Activated T-helper 17 cell treated with anti-CD3 and anti-CD28 coated beads, Interleukin-2, amount 50 U/mL, for 72 hours (primary cell): ENCODE data around the gene GRID1. TPM values are rescaled to one million over a fixed set of nuclear protein-coding genes. Genes with fewer than 3 reads are reported as not detected.

Experiments
- ATAC-seq: fragments of 150-1000 bp; cut with Tn5 transposase; replicated peaks from 2 replicates; pipeline ENCODE4 v1.10.0; 2021; ENCODE audit warnings: mild to moderate bottlenecking, moderate library complexity
- H3K27ac Mint-ChIP-seq: one replicate; pipeline ENCODE4 v1.8.0; 2022; ENCODE audit warnings: mixed read lengths
- H3K27me3 Mint-ChIP-seq: one replicate; pipeline ENCODE4 v1.8.0; 2022; ENCODE audit warnings: mixed read lengths
- H3K36me3 Mint-ChIP-seq: one replicate; pipeline ENCODE4 v1.8.0; 2022; ENCODE audit warnings: low read depth, mild to moderate bottlenecking, mixed read lengths
- H3K4me1 Mint-ChIP-seq: one replicate; pipeline ENCODE4 v1.8.0; 2022; ENCODE audit warnings: mixed read lengths
- H3K4me3 Mint-ChIP-seq: one replicate; pipeline ENCODE4 v1.8.0; 2022; ENCODE audit warnings: mild to moderate bottlenecking, mixed read lengths
- H3K9me3 Mint-ChIP-seq: one replicate; pipeline ENCODE4 v1.8.0; 2022; ENCODE audit warnings: mixed read lengths
- total RNA-seq, 2 donors: library from RNA; stranded (reverse); gene quantifications; one replicate each; pipeline ENCODE4 v1.2.3, GENCODE V29; 2022

The GRID1 gene
- not detected for total RNA-seq

DNA sequence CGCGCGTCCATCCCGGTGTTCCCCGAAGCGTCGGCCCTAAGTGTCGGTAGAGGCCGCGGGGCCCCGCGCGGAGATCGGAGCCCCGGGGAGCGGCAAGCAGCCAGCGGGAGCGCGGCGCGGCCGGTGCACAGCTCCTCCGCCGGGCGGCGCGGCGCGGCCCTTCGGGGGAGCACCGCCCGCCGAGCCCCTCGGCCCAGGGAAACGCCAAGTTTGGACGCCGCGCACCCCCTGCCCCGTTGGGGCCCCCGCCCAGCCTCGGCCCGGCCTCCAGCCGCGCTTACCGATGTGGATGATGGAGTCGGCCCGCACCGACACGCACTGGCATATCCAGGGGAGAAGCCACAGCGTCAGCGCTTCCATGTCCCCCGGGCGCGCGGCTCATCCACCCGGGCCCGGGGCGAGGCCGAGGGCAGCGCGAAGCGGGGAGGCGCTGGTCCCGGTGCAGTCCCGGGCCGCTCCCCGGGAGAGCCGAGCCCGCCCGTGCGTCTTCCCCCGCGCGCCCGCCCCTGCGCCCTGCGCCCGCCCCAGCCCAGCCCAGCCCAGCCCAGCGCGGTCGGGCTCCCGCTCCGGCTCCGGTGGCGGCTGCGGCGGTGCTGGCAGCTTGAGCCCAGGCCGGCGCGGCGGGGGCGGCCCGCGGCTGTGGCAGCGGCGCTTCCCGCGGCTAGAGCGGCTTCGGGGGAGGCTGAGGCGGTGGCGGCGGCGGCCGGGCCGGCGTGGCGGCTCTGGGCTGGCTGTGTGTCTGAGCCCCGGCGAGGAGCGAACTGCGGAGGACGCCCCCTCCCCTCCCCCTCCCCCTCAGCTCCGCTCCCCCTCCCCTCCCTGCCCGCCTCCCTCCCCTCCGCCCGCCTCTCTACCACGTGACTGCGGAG lies at the start of gene GRID1:
Gene GRID1, minus strand, starts transcription at position 763 of the 869 bp plus-strand sequence.
- ATAC-seq: peak; percentile 26
- peaks cover 6% of the 10 kb centered on the region for H3K4me1 Mint-ChIP-seq
- H3K4me3 Mint-ChIP-seq: peak within 1 kb of the TSS; percentile 47
- H3K36me3 Mint-ChIP-seq: no peaks in the 10 kb centered on the region
- no peaks in the 10 kb centered on the region for H3K9me3 Mint-ChIP-seq
- H3K27ac Mint-ChIP-seq: no peak within 1 kb of the TSS
- H3K27me3 Mint-ChIP-seq: peaks cover 57% of the 10 kb centered on the region

DNA sequence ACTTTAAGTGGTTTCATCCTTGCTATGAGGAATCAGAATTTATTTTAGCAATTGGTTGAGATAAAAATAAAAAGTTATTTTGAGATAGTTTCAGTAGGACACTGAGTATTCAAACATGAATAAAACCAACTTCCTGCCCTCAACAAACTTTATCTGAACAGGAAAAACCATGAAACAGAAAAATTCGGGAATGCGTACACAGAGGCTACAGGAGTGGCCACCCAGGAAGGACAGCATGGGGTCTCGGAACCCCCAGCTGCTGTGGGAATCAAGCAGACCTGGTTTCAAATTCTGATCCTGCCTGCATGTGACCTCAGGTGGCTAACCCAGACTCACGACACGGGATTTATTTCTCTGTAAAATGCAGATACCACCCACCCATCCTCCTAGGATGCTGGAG lies 49.0 kb upstream of the GRID1 start:
- ATAC-seq: no peak
- Mint-ChIP-seq H3K27ac (peak overlapping the region; percentile 6), H3K9me3 (peaks cover 6% of the 10 kb centered on the region), H3K4me1 (peaks cover 27% of the 10 kb centered on the region), H3K36me3 (no peaks in the 10 kb centered on the region), H3K27me3 (no peaks in the 10 kb centered on the region), H3K4me3 (no peak overlapping the region)

DNA sequence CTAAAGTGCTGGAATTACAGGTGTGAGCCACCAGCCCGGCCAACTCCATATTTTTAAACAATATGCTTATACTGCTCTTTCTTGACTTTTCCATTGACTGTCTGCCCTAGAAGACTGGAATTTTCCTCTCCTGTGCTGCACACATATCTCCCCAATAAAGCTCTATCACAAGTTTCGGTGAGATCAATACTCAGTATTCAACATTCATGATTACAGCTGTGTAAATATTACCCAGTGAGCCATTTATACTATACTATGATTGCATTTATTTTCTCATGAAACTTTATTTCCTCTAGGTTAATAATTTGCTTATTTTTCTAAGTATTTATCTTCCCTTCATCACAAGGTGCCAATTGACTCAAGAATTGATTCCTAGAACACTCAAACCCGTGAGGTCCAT lies 48.5 kb upstream of the GRID1 start:
- no peaks in the 10 kb centered on the region for H3K27me3 Mint-ChIP-seq
- H3K36me3 Mint-ChIP-seq: no peaks in the 10 kb centered on the region
- H3K27ac Mint-ChIP-seq: peak overlapping the region; percentile 6
- ATAC-seq: no peak
- H3K4me3 Mint-ChIP-seq: no peak overlapping the region
- peaks cover 8% of the 10 kb centered on the region for H3K9me3 Mint-ChIP-seq
- peaks cover 29% of the 10 kb centered on the region for H3K4me1 Mint-ChIP-seq

DNA sequence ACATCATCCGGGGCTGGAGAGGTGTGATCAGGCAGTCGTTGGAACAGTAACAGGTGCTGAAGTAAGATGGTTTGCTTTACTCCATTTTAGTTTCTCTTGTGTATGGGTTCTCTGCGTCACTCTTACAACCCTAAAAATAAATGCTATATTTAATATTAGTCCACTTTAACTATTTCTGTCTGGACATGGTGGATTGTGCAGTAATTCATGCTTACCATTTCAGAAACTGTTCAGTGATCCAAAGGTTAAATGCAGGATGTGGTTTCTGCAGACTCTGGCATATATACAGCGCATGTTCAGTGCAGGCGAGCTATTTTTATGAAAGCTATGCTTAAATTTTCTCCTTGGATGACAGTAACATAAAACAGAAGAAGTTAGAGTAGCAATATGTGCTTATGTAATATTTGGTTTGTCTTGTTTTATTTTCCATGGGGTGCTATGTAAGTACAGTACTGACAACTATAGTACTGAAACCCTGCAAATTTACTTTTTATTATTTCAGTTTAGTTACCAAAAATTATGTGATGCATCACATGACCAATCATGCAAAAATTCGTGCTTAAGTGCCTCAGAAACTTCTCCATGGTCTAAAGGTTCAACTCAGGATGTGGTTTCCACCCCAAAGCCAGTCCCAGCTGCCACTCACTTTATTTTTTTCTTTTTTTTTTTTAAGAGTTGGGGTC lies 46.6 kb upstream of the GRID1 start:
- H3K27me3 Mint-ChIP-seq: no peaks in the 10 kb centered on the region
- H3K27ac Mint-ChIP-seq: peak overlapping the region; percentile 71
- peak; percentile 65 for ATAC-seq
- H3K4me1 Mint-ChIP-seq: peaks cover 24% of the 10 kb centered on the region
- peaks cover 8% of the 10 kb centered on the region for H3K9me3 Mint-ChIP-seq
- no peaks in the 10 kb centered on the region for H3K36me3 Mint-ChIP-seq
- H3K4me3 Mint-ChIP-seq: peak overlapping the region; percentile 81

DNA sequence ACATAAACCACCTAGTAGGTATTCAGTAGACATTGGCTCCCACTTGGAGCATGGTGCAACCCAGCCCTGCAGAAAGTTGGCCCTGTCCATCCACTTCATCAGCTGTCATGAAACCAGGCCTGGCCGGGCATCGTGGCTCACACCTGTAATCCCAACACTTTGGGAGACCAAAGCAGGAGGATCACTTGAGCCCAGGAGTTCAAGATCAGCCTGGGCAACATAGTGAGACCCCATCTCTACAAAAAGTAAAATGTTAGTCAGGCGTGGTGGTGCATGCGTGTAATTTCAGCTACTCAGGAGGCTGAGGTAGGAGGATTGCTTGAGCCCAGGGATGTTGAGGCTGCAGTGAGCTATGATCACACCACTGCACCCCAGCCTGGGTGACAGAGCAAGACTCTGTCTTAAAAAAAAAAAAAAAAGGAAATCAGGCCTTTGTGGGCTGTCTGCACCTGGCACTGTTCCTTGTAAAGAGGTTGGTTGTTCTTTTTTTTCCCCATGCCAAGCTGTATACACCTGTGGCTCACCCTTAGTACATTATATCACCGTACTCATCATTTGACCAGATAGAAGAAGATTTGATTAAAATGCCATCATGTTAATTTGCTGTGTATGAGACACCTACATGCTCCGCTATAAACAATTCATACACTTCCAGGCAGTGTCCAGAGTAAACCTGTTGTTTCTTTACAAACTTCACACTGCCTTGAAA lies 45.4 kb upstream of the GRID1 start:
- no peaks in the 10 kb centered on the region for H3K36me3 Mint-ChIP-seq
- H3K4me1 Mint-ChIP-seq: peaks cover 24% of the 10 kb centered on the region
- peak overlapping the region; percentile 81 for H3K4me3 Mint-ChIP-seq
- peak overlapping the region; percentile 71 for H3K27ac Mint-ChIP-seq
- ATAC-seq: no peak
- peaks cover 8% of the 10 kb centered on the region for H3K9me3 Mint-ChIP-seq
- no peaks in the 10 kb centered on the region for H3K27me3 Mint-ChIP-seq

DNA sequence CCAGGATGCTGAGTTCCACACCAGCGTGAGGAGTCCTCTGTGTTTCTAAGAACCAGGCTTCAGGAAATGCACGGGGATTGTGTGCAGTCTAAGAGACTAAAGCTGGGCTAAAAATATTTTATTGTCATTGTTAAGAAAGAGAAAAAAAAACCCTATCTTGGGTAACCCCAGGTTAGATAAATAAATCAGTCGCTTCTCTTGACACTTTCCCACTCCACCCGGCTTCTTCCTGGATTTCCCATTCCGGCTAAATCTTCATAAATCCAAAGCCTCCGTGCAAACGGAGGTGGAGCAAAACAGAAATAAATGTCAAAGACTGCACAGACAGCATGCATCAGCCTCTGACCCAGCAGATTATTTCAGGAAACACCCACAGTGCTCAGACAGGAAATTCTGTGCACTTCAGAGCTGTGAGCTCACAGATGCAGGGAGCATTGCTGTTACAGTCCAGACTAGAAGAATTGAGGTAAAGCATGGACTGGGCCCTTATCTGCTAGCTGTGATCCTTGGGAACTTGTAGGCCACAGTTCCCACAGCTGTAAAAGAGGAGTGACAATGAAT lies 44.8 kb upstream of the GRID1 start:
- H3K9me3 Mint-ChIP-seq: peaks cover 8% of the 10 kb centered on the region
- ATAC-seq: peak; percentile 88
- H3K27ac Mint-ChIP-seq: peak overlapping the region; percentile 71
- peaks cover 24% of the 10 kb centered on the region for H3K4me1 Mint-ChIP-seq
- H3K27me3 Mint-ChIP-seq: no peaks in the 10 kb centered on the region
- H3K4me3 Mint-ChIP-seq: peak overlapping the region; percentile 81
- no peaks in the 10 kb centered on the region for H3K36me3 Mint-ChIP-seq

DNA sequence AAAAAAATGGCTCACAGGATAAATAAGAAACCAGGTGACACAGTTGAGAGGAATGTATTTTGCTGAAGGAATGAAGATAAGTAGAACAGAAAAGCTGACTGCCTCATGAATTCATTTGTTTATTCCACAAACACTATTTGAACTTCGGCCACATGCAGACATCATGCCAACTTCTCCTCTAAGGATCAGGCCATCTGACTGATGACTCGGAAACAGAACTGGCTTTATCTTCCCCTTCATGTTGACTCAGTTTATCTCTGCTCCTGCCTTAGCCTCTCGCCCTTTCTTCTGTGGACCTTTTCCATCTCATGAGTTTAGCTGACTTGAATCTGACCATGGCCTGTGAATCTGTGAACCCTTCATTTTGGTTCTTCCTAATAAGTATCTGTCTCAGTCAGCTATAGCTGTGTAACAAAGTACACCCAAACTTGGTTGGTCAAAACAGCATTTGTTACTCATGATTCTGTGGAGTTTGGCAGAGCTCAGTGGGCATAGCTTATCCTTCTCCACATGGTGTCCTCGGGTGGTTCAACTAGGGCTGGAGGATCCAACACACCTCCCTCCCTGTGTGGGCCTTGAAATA lies 44.0 kb upstream of the GRID1 start:
- ATAC-seq: peak; percentile 9
- Mint-ChIP-seq H3K36me3 (no peaks in the 10 kb centered on the region), H3K4me3 (peak overlapping the region; percentile 81), H3K27ac (peak overlapping the region; percentile 71), H3K9me3 (peaks cover 8% of the 10 kb centered on the region), H3K4me1 (peaks cover 24% of the 10 kb centered on the region), H3K27me3 (no peaks in the 10 kb centered on the region)

DNA sequence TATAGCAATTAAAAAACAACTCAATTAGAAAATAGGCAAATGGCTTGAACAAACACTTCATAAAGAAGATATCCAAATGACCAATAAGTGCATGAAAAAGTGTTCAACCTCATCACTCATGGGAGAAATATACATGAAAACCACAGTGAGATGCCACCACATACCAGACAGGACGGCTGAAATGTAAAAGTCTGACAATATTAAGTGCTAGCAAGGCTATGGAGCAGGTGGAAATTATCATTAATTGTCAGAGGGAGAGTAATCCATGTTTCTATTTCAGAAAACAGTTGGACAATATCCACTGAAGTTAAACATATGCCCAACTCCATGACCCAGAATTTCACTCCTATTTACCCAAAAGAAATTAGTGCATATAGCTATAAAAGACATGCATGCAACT lies 42.6 kb upstream of the GRID1 start:
- no peak overlapping the region for H3K4me3 Mint-ChIP-seq
- peaks cover 8% of the 10 kb centered on the region for H3K9me3 Mint-ChIP-seq
- H3K36me3 Mint-ChIP-seq: no peaks in the 10 kb centered on the region
- H3K27ac Mint-ChIP-seq: no peak overlapping the region
- ATAC-seq: no peak
- H3K4me1 Mint-ChIP-seq: peaks cover 21% of the 10 kb centered on the region
- no peaks in the 10 kb centered on the region for H3K27me3 Mint-ChIP-seq

DNA sequence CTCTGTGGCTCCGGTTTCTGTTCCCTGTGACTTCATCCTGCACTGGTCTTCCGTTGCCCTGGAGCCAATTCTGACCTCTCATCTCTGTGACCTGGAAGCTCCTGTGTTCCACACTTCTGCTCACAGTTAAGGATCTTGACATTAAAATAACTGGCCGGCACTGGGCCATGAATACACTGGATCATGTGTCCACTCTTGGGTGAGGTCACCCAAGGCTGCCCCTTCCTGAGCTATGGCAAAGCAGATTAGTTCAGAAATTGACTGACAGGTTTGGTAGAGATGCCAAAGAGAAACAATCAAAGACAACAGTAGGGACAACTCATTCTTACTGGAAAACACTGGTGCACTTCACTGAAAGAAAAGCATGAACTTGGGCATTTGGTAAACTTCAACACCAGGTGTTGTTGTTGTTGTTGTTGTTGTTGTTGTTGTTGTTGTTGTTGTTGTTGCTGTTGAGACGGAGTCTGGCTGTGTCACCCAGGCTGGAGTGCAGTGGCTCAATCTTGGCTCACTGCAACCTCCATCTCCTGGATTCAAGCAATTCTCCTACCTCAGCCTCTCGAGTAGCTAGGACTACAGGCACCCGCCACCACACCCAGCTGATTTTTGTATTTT lies 36.7 kb upstream of the GRID1 start:
- H3K27ac Mint-ChIP-seq: no peak overlapping the region
- H3K9me3 Mint-ChIP-seq: no peaks in the 10 kb centered on the region
- H3K4me1 Mint-ChIP-seq: peaks cover 3% of the 10 kb centered on the region
- no peak for ATAC-seq
- H3K4me3 Mint-ChIP-seq: no peak overlapping the region
- H3K27me3 Mint-ChIP-seq: no peaks in the 10 kb centered on the region
- H3K36me3 Mint-ChIP-seq: no peaks in the 10 kb centered on the region

DNA sequence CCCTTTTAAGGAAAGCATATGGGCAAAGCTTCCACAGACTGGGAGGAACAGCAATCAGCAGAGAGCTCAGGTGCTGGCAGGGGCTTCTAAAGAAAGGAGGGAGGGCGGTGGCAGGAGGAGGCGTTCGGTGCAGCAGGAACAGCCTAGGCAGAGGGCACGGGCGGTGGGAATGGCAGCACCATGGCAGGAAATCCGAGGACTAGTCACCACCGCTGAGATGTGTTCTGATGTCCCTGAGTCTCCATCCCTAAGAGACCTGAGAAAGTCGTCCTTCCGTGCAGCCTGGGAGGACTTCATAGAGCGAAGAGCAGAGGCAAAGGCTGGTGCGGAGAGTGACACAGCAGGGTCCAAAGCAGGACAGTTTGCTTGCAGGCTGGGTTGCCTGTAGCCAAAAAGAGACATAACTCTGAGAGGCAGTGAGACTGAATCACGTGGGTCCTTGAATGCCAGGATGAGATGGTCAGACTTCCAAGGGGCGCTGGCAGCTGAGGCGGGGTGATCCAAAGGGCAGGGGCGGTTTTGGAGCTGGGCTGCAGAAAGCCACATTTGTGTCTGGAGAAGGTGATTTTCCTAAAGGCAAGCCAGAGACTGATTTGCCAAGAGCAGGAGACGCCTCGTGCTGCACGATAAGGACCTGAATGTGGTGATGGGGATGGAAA lies 35.8 kb upstream of the GRID1 start:
- Mint-ChIP-seq H3K27ac (peak overlapping the region; percentile 54), H3K4me1 (peaks cover 3% of the 10 kb centered on the region), H3K4me3 (peak overlapping the region; percentile 77), H3K36me3 (no peaks in the 10 kb centered on the region), H3K27me3 (no peaks in the 10 kb centered on the region), H3K9me3 (no peaks in the 10 kb centered on the region)
- no peak for ATAC-seq

DNA sequence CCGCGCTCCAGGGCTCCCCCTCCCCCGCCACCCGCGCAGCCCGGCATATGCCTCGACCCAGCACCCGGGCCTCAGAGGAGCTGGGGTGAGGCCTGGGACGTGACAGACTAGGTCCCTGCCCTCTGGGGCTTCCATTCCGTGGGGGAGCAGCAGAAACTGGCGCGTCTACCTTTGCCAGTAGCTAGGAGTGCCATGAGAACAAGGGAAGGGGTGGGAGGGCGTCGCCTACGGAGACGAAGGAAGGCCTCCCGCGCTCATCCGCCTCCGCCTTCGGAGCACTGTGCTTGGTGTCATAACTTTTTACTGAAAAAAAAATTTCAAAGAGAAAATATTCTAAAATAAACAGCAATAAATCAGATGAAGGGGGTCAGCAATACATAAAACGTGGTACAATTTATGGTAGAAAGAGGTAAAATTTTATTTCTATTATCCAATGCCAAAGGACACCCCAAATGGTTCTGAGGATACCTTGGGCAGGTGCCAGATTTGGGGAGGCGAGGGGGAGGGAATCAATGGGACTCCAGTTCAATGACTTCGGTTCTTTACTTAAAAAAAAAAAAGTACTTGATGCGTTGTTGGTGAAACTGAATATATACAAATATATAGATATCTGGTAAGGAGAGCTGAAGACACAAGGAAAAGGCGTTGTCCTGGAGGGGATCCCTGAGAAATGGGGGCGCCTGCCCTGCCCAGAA lies 35.1 kb upstream of the GRID1 start:
- no peak for ATAC-seq
- no peaks in the 10 kb centered on the region for H3K36me3 Mint-ChIP-seq
- H3K27me3 Mint-ChIP-seq: no peaks in the 10 kb centered on the region
- H3K4me1 Mint-ChIP-seq: peaks cover 3% of the 10 kb centered on the region
- peak overlapping the region; percentile 54 for H3K27ac Mint-ChIP-seq
- peak overlapping the region; percentile 77 for H3K4me3 Mint-ChIP-seq
- H3K9me3 Mint-ChIP-seq: no peaks in the 10 kb centered on the region

DNA sequence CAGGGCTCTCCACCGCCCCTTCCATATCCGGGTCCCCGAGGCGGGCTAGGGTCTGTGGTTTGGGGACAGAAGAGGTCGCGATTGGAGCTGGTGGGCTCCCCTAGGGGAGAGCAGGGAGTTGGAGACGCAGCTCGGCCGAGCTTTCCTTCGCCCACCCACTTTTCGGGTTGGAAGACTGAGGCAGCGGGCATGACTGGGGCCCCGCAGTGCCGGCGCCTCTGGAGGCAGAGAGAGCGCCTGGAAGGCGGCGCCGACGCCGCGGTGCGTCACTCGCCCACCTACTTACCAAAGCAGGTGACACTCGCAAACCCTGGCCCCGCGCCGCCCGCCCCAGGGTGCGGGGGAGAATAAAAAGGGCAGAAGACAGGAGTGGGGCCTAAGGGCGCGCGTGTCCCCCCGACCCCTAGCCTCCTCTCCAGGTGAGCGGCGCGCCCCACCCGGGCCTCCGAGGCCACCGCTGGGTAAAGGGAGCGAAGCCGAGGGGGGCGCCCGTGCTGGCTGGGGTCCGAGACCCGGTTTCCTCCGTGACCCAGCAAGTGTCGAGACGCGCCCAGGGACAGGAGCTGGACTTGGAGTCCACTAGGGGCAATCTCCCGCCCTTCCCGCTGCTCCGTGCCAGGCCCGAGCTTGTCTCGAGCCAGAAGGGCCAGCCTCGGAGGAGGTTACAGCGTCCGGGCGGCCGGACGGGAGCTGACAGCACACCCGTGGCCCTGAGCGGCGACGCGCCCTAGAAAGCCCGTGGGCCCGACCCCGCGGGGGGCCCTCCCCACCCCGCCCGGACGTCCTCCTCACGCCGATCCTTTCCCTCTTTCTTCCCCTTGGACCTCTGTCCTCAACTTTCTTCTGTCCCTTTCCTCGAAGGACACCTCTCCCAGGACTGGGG lies 34.4 kb upstream of the GRID1 start:
- peak; percentile 76 for ATAC-seq
- Mint-ChIP-seq H3K27me3 (no peaks in the 10 kb centered on the region), H3K36me3 (no peaks in the 10 kb centered on the region), H3K9me3 (no peaks in the 10 kb centered on the region), H3K4me1 (peaks cover 3% of the 10 kb centered on the region), H3K27ac (peak overlapping the region; percentile 90), H3K4me3 (peak overlapping the region; percentile 77)
